ENCODE results near the gene CDH13.

- TF ChIP-seq CTCF (conservative IDR thresholded peaks at IDR 0.05; ENCODE audit: low read depth, low read length), result no peak
- TF ChIP-seq EZH2 (IDR thresholded peaks at IDR 0.05; ENCODE audit: borderline replicate concordance, low read depth, low read length, poor library complexity, severe bottlenecking), result no peak
Observed at GRCh38 chr16:83743241-83743640, 1116.5 kb downstream of the CDH13 start.

All from A673 (cell line).